Superior temporal gyrus (tissue), 1 donor: ENCODE measurements around the gene ESRRB.
"Not testable (repeated sequence)": the region's sequence is repeated elsewhere in the genome, so short reads cannot be mapped to it uniquely, and the experiment has no call there.

Source experiments
- DNase-seq: peaks from one replicate; pipeline ENCODE4 v3.0.0-alpha.2; 2016; ENCODE audit errors: extremely low spot score

ESRRB gene

GRCh38 chr14:76497550-76498462, 121.9 kb downstream of the ESRRB start:
- DNase-seq: no peak

DNA sequence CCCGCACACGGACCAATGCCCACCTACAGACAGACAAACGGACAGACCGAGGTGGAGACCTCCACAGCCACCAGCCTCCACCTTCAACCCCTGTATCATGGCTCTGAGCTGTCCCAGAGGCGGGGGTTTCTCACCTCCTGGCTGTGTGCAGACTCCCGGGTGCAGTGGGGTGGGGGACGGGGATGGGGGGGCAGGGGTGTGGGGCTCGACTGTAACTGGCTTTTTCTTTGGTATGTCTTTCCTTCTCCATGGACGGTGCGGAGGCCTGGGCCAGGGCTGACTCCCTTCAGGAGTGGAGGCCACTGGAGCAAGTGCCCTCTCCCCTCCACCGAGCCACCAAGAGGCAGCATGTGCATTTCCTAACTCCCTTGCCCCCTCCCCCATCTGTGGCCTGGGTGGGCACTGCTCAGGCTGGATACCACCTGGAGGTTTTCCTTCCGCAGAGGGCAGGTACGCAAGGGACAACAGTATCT, 122.6 kb downstream of the ESRRB start:
- DNase-seq: no peak

- DNase-seq: no peak
Measured at GRCh38 chr14:76498976-76499375, 123.0 kb downstream of the ESRRB start.

DNA sequence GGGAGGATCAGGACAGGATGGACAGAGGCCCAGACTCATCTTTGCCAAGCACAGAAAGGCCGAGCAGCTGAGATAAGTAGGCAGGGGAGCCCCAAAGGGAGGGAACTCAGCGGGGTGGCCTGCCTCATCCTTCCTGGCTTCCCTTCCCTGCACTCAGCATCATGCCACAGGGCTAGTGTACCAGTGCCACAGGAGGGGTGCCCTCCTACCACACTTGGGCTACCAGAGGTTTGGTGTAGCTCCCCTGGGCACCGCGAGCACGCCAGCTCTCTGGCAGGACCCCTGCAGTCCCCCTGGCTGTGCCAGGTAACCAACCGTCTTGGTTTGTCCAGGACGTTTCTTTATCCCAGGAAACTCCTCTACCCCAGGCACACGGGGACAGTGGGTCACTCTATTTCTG, 123.5 kb downstream of the ESRRB start:
- DNase-seq: no peak

- no peak for DNase-seq
Measured at GRCh38 chr14:76500011-76500410, 124.1 kb downstream of the ESRRB start.

GRCh38 chr14:76500480-76500879, 124.5 kb downstream of the ESRRB start:
- DNase-seq: no peak

DNA sequence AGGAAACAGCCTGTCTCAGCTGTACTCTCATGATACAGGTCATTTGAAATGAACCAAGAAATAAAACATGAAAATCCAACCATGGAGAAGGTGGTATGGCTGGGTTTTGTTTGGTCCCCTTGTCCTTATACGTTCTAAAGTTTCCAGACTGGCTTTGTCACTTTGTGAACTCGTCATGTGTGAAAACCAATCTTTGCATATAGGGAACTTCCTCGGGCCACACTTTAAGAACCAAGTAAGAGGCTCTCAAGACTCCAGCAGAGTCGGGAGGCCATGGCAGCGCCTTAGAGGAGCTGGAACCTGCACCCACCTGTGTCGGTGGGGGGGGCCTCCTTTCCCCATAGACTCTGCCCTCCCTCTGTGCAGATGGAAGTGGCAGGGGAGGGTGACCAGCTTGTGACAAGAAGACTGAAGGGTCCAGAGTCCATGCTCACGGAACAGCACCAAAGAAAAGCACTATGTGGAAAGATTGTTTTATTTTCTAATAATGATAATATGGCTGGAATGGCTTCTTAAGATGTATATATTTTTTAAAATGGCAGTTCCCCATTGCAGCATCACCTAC, 125.3 kb downstream of the ESRRB start:
- DNase-seq: no peak

- DNase-seq: no peak
Measured at GRCh38 chr14:76502219-76502618, 126.3 kb downstream of the ESRRB start.

GRCh38 chr14:76502638-76503037, 126.7 kb downstream of the ESRRB start:
- DNase-seq: no peak

DNA sequence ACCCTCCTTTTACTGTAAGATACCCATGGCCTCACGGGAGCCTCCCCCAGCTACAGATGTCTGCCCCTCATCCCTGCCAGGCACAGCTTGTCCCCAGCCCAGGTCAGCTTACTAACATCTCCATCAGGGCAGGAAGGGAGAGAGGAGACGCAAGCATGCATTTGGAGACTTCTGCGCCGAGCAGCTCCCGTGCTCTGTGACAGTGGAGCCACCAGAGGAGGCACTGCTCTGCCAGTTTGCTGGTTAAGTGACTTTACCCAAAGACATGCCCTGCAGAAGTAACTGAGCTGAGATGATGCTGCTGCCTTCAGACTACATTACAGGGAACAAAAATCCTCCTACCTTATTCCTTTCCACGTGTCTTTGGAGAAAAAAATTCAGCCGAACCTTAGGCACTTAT, 133.4 kb downstream of the ESRRB start:
- no peak for DNase-seq

GRCh38 chr14:76510181-76510580, 134.2 kb downstream of the ESRRB start:
- DNase-seq: no peak

GRCh38 chr14:76514213-76514998, 138.5 kb downstream of the ESRRB start:
- no peak for DNase-seq

GRCh38 chr14:76516884-76517283, 140.9 kb downstream of the ESRRB start:
- no peak for DNase-seq

DNA sequence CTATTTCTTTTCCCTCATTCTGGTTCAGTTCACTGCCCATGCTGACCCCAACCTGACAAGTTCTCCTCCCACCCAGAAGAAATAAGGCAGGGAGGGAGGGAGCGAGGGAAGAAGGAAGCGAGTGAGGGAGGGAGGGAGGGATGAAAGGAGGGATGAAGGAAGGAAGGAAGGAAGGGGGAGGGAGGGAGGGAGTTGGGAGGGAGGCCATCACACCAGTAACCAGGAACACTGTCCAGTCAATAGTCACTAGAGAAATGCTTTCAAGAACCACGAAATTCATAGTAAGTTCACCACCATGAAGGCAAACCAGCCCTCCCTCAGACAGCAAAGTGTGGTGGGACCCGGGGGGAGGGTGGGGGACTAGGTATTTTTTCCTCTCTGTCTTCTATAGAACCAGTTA, 142.4 kb downstream of the ESRRB start:
- DNase-seq: no peak

DNA sequence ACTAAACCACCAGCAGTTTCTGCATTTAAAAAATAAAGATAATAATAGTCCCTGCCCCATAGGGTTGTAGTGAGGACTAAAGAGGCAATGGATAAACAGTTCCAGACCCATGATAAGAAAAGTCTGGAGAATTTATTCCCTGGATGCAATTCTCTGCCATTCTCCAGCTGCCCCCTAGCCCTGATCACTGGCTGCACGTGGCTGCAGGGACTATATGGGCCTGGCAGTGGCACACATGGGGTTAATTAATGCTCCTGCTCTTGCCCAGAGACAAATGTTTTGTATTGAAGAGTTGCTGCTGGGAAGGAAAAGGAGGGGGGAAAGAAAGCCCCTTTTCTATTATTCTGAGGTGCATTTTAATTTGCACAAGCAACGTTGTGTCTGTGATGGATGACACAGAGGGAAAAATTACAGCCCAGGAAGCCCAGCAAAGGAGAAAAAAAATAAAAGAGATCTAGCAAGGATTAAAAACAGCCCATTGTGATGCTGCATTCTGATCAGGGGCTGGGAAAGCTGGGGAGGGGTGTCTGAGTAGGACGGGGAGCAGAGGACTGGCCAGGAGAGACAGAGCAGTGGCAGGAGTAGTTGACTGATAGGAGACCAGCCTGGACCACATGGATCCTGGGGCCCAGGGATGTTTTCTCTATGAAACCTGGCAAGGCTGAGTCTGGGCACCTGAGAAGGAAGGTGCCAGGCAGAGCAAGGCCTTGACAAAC, 149.3 kb downstream of the ESRRB start:
- no peak for DNase-seq

GRCh38 chr14:76531085-76531484, 155.1 kb downstream of the ESRRB start:
- DNase-seq: no peak

- DNase-seq: no peak
Measured at GRCh38 chr14:76531821-76532318, 155.9 kb downstream of the ESRRB start.

DNA sequence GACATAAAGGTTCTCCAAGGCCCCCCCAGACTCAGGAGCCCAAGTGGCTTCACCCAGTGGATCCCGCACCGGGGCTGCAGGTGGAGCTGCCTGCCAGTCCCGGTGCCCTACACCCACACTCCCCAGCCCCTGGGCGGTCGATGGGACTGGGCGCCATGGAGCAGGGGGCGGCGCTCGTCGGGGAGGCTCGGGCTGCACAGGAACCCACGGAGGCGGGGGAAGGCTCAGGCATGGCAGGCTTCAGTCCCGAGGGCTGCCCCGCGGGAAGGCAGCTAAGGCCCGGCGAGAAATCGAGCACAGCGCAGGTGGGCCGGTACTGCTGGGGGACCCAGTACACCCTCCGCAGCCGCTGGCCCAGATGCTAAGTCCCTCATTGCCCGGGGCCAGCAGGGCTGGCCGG, 160.7 kb downstream of the ESRRB start:
- not testable (repeated sequence) for DNase-seq

DNA sequence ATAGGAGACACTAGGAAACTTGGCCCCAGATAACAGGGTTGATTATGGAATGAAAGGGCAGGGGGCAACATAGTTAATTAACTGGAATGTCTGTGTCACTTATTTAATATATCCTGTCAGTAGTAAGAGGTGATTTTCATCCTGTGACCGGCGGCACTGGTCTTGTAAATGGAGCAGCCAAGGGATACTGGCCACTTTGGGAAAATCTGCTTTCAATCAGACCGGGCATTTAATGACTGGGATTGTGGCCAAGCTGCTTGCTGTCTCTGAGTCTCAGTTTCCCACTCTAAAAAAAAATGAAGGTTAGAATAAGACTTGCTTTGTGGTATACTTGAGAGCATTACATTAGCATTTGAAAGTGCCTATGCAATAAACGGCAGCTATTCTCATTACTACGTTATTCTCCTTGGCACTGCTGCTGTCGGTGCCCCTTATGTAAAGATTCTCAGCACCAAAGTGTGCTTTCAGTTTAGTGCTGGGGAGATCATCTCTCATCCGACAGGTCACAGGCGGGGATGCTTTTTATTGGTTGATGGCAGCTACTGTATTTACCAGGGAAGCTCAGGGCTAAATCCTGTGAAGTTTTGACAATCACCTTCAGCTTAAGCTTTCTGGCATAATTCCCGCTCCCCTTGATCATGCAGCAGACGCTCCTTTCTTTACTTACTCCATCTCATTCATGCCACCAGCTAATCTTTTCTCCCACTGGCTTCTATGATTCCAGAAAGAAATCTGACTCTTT, 162.1 kb downstream of the ESRRB start:
- no peak for DNase-seq

- no peak for DNase-seq
Measured at GRCh38 chr14:76538648-76539008, 162.7 kb downstream of the ESRRB start.

DNA sequence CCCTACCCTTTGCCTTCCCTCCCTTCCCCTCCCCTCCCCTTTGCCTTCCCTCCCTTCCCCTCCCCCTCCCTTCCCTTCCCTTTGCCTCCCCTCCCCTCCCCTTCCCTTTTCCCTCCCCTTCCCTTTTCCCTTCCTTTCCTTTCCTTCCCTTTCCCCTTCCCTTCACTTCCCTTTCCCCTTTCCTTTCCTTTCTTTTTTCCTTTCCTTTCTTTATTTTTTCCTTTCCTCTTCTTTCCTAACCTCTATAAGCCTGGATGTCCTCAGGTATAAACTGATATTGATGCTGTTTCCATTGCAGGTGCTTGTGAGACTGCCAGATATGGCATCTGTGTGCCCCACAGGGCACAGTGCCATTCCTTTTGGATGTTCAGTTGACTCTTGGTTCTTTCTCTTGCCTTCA, 163.2 kb downstream of the ESRRB start:
- no peak for DNase-seq
